HFFc6 (cell line): ENCODE measurements around the gene LCE2A. TPM values are rescaled to one million over a fixed set of nuclear protein-coding genes. Genes with fewer than 3 reads are reported as not detected.

Experiments used
- DNase-seq: peaks from one replicate; pipeline ENCODE4 v3.0.0-alpha.2; 2018
- H3K27ac Mint-ChIP-seq: 2 replicates; pipeline ENCODE4 v1.8.0; 2020; ENCODE audit warnings: mild to moderate bottlenecking, mixed read lengths
- H3K27me3 Mint-ChIP-seq: 2 replicates; pipeline ENCODE4 v1.8.0; 2021; ENCODE audit warnings: mild to moderate bottlenecking, moderate library complexity, mixed read lengths; ENCODE audit not compliant: insufficient read depth
- H3K36me3 Mint-ChIP-seq: 2 replicates; pipeline ENCODE4 v1.8.0; 2021; ENCODE audit warnings: low read depth, mixed read lengths
- H3K4me1 Mint-ChIP-seq: 2 replicates; pipeline ENCODE4 v1.8.0; 2020; ENCODE audit warnings: low read depth, mixed read lengths
- H3K4me3 Mint-ChIP-seq: 2 replicates; pipeline ENCODE4 v1.8.0; 2020; ENCODE audit warnings: mild to moderate bottlenecking, moderate library complexity, mixed read lengths
- H3K9me3 Mint-ChIP-seq: 2 replicates; pipeline ENCODE4 v1.8.0; 2020; ENCODE audit warnings: mild to moderate bottlenecking, mixed read lengths
- CTCF ChIP-seq: fragments of 200-600 bp; sonication (generic); IDR thresholded peaks from 2 replicates; pipeline ENCODE4 v1.5.0; 2021; ENCODE audit warnings: antibody characterized with exemption, mild to moderate bottlenecking
- total RNA-seq, 6 experiments: library from RNA; stranded (reverse); fragmentation: NEBNext Ultra II Directional; extraction: Animal tissue kit (Norgen Biotek cat#: 25700); gene quantifications; 2 replicates in 1 of 6; 3 replicates in 5 of 6; pipeline ENCODE4 v1.2.3, GENCODE V29; 2021

The LCE2A gene
- total RNA-seq, 6 experiments from 2014 or later = 2.1 to 21.0 (median 3.2) TPM

DNA sequence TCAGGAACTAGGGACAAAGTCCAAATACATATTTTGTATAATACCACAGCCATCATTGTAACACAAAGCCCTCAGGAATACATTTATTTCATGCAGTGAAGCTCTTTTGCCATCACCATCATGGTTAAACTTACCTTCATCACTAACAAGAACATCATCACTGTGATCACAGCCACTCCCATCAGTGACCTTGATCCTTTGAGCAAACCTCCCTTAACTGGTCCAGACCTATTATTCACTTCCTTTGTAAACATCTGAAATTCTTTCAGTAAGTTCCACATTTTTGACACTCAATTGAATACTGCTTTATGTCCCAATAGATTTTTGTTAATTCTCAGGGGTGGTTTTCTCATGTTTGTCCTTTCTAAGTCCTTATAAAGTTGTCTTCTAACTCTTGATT is 43.5 kb downstream of the LCE2A start:
- Mint-ChIP-seq H3K36me3 (no peaks in the 10 kb centered on the region), H3K9me3 (peaks cover 6% of the 10 kb centered on the region; the same call in 1 of the 2 replicates), H3K4me1 (peaks cover 22% of the 10 kb centered on the region; the same call in 1 of the 2 replicates), H3K27me3 (peaks cover 5% of the 10 kb centered on the region; the same call in 1 of the 2 replicates), H3K4me3 (no peak overlapping the region), H3K27ac (no peak overlapping the region)
- no peak for TF ChIP-seq CTCF
- no peak for DNase-seq

- TF ChIP-seq CTCF = no peak
- H3K36me3 Mint-ChIP-seq = no peaks in the 10 kb centered on the region
- H3K27me3 Mint-ChIP-seq = peaks cover 1% of the 10 kb centered on the region; the same call in 1 of the 2 replicates
- H3K9me3 Mint-ChIP-seq = no peaks in the 10 kb centered on the region; the same call in 1 of the 2 replicates
- peaks cover 22% of the 10 kb centered on the region; the same call in 1 of the 2 replicates for H3K4me1 Mint-ChIP-seq
- peak; percentile 8 for DNase-seq
- H3K4me3 Mint-ChIP-seq = no peak overlapping the region
- H3K27ac Mint-ChIP-seq = no peak overlapping the region
These were observed 45.4 kb downstream of the LCE2A start for GRCh38 chr1:152743371-152744145.

DNA sequence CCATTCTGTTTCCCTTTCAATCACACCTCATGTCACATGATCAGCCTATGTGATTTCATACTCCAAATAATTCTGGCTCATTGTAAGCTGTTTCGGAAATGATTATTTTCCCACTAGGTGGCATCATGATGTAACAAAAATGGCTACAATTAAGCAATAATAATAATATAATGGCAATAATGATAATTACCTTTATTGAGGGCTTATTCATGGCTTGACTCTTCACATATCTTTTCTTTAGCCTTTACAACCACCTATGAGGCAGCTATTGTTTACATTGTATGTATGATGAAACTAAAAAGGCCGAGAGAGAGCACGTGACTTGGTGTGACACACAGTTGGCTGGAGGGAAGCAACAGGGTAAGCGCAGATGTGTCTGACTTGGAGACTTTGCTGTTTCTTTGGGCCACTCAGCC is 47.2 kb downstream of the LCE2A start:
- H3K4me3 Mint-ChIP-seq = no peak overlapping the region
- H3K27me3 Mint-ChIP-seq = peaks cover 1% of the 10 kb centered on the region; the same call in 1 of the 2 replicates
- H3K36me3 Mint-ChIP-seq = no peaks in the 10 kb centered on the region
- peaks cover 16% of the 10 kb centered on the region; the same call in 1 of the 2 replicates for H3K4me1 Mint-ChIP-seq
- peak; percentile 43; the same call in 1 of the 2 replicates for TF ChIP-seq CTCF
- DNase-seq = peak; percentile 54
- H3K9me3 Mint-ChIP-seq = no peaks in the 10 kb centered on the region; the same call in 1 of the 2 replicates
- no peak overlapping the region; the same call in 1 of the 2 replicates for H3K27ac Mint-ChIP-seq

DNA sequence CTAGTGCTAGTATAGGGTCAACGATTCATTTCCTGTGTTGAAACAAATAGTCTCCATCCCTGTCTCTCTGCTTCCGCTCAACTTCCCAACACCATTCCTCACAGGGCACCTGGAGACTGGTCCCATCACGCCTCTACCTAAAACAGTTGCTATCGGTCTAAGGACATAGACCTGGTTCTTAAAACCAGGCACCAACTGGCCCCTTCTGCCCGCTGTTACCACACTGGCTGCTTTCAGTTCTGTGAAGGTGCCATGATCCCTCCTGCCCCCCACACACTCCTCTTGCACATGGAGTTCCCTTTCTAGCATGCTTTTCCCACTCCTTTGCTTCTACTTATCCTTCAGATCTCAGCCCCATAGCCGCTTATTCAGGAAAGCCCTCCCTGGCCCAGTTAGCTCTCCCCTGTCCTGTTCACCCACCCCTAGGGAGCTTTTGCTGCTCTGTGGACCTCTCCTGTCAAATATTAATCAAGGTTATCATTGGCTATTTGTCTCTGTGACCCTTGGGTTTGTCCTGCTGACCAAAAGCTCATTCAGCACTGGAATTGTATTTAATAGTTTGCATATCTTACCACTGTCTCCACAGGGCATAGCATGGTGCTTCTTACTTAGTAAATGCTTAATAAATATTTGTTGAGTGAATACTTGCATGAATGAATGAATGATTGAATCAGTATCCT is 47.8 kb downstream of the LCE2A start:
- peaks cover 6% of the 10 kb centered on the region for H3K9me3 Mint-ChIP-seq
- no peak overlapping the region for H3K4me3 Mint-ChIP-seq
- TF ChIP-seq CTCF = no peak
- no peak for DNase-seq
- peaks cover 1% of the 10 kb centered on the region; the same call in 1 of the 2 replicates for H3K27me3 Mint-ChIP-seq
- no peaks in the 10 kb centered on the region for H3K36me3 Mint-ChIP-seq
- no peak overlapping the region; the same call in 1 of the 2 replicates for H3K27ac Mint-ChIP-seq
- H3K4me1 Mint-ChIP-seq = peaks cover 16% of the 10 kb centered on the region; the same call in 1 of the 2 replicates

GRCh38 chr1:152747831-152748230 is 49.7 kb downstream of the LCE2A start:
- Mint-ChIP-seq H3K4me3 (no peak overlapping the region), H3K27me3 (no peaks in the 10 kb centered on the region; the same call in 1 of the 2 replicates), H3K9me3 (peaks cover 6% of the 10 kb centered on the region)

More at GRCh38 chr1:152747831-152748230, 49.7 kb downstream of the LCE2A start:
- Mint-ChIP-seq H3K4me1 (peaks cover 24% of the 10 kb centered on the region; the same call in 1 of the 2 replicates), H3K36me3 (no peaks in the 10 kb centered on the region), H3K27ac (no peak overlapping the region)
- TF ChIP-seq CTCF = no peak
- DNase-seq = no peak

Other genes with a start within 250 kb of the LCE2A start
- not detected for gene LCE5A, start 187.5 kb upstream of the LCE2A start, total RNA-seq
- gene CRCT1, start 183.9 kb upstream of the LCE2A start, total RNA-seq = not detected
- gene LCE3E, start 131.6 kb upstream of the LCE2A start, total RNA-seq = not detected
- not detected for gene LCE3D, start 117.8 kb upstream of the LCE2A start, total RNA-seq
- not detected for gene LCE3C, start 98.1 kb upstream of the LCE2A start, total RNA-seq
- gene LCE3B, start 84.5 kb upstream of the LCE2A start, total RNA-seq = not detected
- not detected for gene LCE3A, start 75.2 kb upstream of the LCE2A start, total RNA-seq
- gene LCE2D, start 35.0 kb upstream of the LCE2A start, total RNA-seq = not detected
- gene LCE2C, start 23.1 kb upstream of the LCE2A start, total RNA-seq = not detected
- gene LCE2B, start 12.2 kb upstream of the LCE2A start, total RNA-seq = not detected
- under 1 TPM in 1 of 6 experiments, not detected in 5; 0.31 TPM for gene LCE4A, start 9.8 kb downstream of the LCE2A start, total RNA-seq
- gene KPRP, start 59.7 kb downstream of the LCE2A start, total RNA-seq = not detected
- gene LCE1F, start 76.8 kb downstream of the LCE2A start, total RNA-seq = not detected
- gene LCE1E, start 87.9 kb downstream of the LCE2A start, total RNA-seq = not detected
- gene LCE1D, start 98.4 kb downstream of the LCE2A start, total RNA-seq = not detected
- not detected for gene LCE1C, start 108.3 kb downstream of the LCE2A start, total RNA-seq
- gene LCE1B, start 113.6 kb downstream of the LCE2A start, total RNA-seq = not detected
- not detected for gene LCE1A, start 129.1 kb downstream of the LCE2A start, total RNA-seq
- gene LCE6A, start 144.5 kb downstream of the LCE2A start, total RNA-seq = not detected
- gene LCE7A, start 161.7 kb downstream of the LCE2A start, total RNA-seq = not detected
- not detected for gene SMCP, start 180.0 kb downstream of the LCE2A start, total RNA-seq
- gene IVL, start 210.2 kb downstream of the LCE2A start, total RNA-seq = not detected
- gene SPRR5, start 248.9 kb downstream of the LCE2A start, total RNA-seq = not detected